Measurements from ENCODE around the gene GUCY2F. TPM values are rescaled to one million over a fixed set of nuclear protein-coding genes. Genes with fewer than 3 reads are reported as not detected.

Gene GUCY2F
- total RNA-seq, 1 experiment from 2014 or later, result not detected

DNA sequence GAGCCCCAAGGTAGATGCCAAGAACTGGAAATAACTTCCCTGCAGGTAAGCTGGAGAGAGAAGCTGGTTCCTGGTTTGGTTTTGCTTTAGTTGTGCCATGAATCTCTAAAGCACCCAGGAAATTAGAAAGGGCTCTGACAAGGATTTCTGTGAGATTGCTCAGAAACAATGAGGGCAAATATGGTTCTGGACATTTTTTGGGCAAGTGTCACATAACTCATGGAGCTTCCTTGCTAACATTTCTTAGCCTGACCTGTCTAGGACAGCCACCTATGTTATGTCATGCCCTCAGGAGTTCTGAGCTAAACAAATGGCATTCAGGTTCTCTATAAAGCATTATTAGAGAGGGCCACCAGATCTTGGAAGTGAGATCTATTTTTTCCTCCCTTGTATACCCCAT, 131.8 kb downstream of the GUCY2F start:
- in situ Hi-C loops (cut with HindIII; ENCODE audit: low sequenced_read_pairs), result no loop called here
- DNase-seq (ENCODE audit: low spot score), result no peak

DNA sequence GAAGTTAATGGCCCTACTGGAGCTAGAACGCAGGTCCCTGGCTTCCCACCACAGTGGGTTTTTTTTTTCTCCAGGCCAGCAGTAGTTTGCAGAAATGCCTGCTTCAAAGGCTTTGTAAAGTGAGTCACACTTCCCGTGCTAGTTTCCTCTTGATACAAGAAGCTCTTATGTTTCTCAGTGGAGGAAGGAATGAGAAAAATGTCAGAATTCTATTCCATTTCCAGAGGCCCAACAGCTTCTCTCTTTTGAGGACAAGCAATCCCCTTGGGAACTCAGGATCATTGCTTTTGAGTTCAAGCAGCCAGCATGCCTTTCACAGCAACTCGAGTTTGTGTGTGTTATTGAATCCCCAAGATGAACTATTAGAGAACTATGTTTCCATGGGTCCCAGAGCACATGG, 134.3 kb downstream of the GUCY2F start:
- in situ Hi-C loops (cut with HindIII; ENCODE audit: low sequenced_read_pairs), result no loop called here
- DNase-seq (ENCODE audit: low spot score), result no peak

DNA sequence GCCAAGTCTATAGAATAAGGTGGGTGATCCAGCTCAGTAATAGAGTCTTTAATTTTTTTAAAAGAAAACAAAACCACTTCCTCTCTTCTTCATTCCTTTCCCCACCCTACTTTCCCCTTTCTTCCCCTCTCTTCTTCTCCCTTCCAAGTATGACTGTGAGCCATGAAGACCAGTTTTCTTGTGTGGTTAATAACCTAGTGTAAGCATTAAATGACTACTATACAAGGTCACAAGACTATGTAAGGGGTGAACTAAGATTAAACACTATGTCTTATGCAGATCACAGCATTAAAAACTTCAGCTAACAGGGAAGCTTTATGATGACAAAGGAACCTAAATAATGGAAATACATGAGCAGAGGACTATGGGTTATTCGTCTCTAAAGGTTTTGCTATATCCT, 135.4 kb downstream of the GUCY2F start:
- in situ Hi-C loops (cut with HindIII; ENCODE audit: low sequenced_read_pairs), result no loop called here
- DNase-seq (ENCODE audit: low spot score), result no peak

DNA sequence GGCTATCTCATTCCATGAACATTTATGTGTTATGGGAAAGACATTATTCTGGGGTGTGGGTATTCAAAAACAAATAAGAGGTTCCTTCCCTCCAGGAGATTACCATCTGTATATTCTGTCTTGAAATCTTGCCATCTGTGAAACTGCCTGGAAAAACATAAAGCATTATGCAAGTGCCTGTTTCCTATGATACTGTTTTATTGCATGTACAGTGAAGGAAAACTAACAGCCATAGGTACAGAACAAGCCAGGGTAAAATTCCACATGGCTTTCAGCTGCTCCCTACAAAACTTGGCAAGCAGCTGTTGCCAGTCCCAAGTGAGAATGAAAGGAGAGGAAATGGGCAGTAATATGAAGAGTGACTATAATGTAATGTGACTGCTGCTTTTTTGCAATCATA, 136.0 kb downstream of the GUCY2F start:
- in situ Hi-C loops (cut with HindIII; ENCODE audit: low sequenced_read_pairs), result no loop called here
- DNase-seq (ENCODE audit: low spot score), result no peak

DNA sequence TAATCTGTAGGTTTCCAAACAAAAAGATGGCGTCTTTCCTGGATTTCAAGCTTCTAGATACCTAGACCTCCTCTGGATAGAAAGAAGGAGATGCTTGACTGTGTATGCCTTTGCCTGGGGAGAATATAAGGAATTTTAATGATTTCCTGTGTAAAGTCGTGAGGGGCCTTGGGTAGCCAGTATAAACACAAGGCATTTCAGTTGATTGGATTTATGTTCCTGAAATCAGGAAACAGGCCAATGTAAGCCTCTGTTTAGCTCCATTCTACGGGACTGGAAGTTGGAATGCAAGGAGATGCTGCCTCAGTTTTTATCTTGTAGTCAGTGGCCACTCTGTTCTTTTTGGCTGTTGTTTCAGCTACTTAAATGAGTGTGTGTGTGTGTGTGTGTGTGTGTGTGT, 137.2 kb downstream of the GUCY2F start:
- in situ Hi-C loops (cut with HindIII; ENCODE audit: low sequenced_read_pairs), result no loop called here
- DNase-seq (ENCODE audit: low spot score), result no peak

DNA sequence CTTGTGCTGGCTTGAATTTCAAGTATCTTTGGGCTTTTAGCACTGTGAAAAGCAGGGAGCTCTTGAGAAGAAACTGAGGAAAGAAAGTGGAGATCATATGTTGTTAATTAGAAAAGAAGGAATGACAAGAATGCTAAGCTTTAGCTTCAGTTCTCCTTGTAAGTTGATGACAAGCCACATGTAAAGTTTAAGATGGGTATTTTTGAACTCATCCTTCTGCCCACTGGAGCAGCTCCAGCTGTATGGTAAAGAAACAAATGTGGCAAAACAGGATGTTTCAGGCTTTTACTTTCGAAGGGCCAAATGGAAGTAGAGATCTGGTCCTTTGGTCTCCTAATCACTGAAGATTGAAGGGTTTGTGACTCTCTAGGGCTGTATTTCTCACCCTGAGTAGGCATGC, 137.8 kb downstream of the GUCY2F start:
- in situ Hi-C loops (cut with HindIII; ENCODE audit: low sequenced_read_pairs), result no loop called here
- DNase-seq (ENCODE audit: low spot score), result no peak

DNA sequence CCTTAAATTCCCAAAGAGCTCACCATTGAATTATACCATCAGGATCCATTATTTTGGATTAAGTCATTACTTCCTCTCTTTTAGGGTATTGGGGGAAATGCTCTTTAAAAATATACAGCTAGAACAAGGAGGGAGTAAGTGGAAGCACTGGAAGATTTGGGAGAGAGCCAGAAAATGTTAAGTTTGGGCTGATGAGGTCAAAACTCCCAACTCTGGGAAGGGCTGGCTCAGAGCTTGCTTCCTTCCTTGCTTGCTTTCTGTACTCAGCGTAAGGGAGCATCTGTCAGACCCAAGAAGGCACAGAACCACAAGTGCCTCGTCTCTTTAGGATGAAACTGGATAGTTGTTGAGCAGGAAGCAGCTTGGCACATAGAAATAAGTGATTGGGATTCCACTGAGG, 138.2 kb downstream of the GUCY2F start:
- in situ Hi-C loops (cut with HindIII; ENCODE audit: low sequenced_read_pairs), result no loop called here
- no peak for DNase-seq (ENCODE audit: low spot score)

DNA sequence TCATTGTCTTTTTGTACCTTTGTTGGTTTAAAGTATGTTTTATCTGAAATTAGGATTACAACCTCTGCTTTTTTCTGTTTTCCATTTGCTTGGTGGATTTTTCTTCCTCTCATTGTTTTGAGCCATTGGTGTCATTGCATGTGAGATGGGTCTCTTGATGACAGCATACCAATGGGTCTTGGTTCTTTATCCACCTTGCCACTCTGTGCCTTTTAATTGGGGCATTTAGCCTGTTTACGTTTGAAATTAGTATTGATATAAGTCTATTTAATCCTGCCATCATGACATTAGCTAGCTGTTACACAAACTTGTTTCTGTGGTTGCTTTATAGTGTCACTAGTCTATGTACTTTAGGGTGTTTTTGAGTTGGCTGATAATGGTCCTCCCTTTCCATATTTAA, 145.7 kb downstream of the GUCY2F start:
- in situ Hi-C loops (cut with HindIII; ENCODE audit: low sequenced_read_pairs), result no loop called here
- DNase-seq (ENCODE audit: low spot score), result no peak

DNA sequence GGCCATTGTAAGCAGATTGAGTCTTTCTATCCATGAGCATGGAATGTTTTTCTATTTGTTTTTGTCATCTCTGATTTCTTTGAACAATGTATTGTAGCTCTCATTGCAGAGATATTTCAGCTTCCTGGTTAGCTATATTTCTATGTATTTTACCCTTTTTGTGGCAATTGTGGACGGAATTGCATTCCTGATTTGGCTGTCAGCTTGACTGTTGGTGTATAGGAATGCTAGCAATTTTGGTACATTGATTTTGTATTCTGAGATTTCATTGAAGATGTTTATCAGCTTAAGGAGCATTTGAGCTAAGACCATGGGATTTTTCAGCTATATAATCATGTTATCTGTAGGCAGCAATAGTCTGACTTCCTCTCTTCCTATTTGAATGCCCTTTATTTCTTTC, 154.6 kb downstream of the GUCY2F start:
- no peak for DNase-seq (ENCODE audit: low spot score)
- in situ Hi-C loops (cut with HindIII; ENCODE audit: low sequenced_read_pairs), result no loop called here

Other genes with a start within 250 kb of the GUCY2F start
- gene NXT2, start 54.8 kb upstream of the GUCY2F start, total RNA-seq (2014; rRNA removed; shearing (Covaris generic)), result 5.3 and 10.5 TPM in 2 replicates
- not detected in 2 replicates for gene KCNE5, start 143.1 kb upstream of the GUCY2F start, total RNA-seq (2014; rRNA removed; shearing (Covaris generic))